Measurements from ENCODE around the gene SEPTIN8.
A peak's percentile ranks its signal among the peaks of the same experiment; 100 is the strongest.

The SEPTIN8 gene

GRCh38 chr5:132746954-132747615, 30.0 kb downstream of the SEPTIN8 start, which contains the start of gene CCNI2:
Gene CCNI2 (plus strand): TSS chr5:132747426. CDS start chr5:132747496, 70 bp downstream.
- DNase-seq: no peak

DNA sequence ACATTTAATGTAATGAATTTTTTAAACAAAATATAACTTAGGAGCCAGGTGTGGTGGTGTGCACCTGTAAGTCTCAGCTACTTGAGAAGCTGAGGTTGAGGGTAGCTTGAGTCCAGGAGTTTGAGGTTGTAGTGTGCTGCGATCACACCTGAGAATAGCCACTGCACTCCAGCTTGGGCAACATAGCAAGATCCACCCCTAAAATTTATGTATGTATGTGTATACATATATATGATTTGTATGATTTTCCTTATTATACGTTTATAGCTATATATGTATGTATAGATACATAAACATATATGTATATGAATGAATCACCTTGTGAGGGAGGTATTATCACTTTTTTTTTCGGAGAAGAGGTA, 30.5 kb downstream of the SEPTIN8 start:
- DNase-seq: no peak

DNA sequence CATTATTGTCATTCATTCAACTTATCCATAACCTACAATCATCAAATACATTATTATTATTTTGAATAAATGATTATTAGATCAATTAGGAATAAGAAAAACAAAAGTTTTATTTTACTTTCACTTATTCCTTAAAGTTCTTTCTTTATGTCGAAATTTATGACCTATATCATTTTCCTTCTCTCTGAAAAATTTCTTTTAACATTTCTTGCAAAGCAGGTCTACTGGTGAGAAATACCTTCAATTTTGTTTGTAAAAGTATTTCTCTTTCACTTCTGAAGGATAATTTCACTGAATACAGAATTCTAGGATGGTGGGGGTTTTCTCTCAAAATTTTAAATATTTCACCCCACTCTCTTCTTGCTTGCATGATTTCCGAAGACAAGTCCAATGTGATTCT, 32.4 kb downstream of the SEPTIN8 start:
- no peak for DNase-seq

DNA sequence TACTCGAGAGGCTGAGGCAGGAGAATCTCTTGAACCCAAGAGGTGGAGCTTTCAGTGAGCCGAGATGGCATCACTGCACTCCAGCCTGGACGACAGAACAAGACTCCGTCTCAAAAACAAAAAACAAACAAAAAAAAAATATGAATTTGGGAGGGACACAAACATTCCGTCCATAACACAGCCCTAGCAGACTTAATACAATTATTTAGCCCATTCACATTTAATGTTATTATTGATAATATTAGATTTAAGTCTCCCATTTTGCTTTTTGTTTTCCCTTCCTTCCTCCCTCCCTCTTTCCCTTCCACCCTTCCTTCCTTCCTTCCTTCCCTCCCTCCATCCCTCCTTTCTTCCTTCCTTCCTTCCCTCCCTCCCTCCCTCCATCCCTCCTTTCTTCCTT, 34.4 kb downstream of the SEPTIN8 start:
- no peak for DNase-seq

DNA sequence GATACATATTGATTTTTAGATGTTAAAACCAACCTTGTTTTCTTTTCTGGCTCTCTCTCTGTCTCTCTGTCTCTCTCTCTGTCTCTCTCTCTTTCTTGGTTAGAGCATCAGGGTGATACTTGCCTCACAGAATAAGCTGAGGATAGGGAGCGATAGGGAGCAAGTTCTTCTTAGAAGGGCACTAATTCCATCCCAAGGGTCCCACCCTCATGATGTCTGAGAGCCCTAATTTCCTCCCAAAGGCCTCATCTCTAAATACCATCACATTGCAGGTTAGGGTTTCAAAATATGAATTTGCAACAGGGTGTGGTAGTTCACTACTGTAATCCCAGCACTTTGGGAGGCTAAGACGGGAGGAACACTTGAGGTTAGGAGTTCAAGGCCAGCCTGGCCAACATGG, 34.9 kb downstream of the SEPTIN8 start:
- DNase-seq: no peak

DNA sequence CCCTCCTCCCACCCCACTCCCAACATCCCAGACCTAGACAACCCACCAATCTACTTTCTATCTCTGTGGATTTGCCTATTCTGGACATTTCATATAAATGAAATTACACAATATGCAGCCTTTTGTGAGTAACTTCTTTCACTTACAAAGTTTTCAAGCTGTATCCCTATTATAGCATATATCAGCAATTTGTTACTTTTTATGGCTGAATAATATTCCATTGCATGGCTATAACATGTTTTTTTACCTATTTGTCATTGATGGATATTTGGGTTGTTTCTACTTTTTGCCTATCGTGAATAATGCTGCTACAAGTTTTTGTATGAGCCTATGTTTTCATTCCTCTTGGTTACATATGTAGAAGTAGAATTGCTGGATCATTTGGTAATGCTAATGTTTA, 37.8 kb downstream of the SEPTIN8 start:
- no peak for DNase-seq

- DNase-seq: no peak
These were observed 38.9 kb downstream of the SEPTIN8 start for GRCh38 chr5:132737982-132738681.

GRCh38 chr5:132736853-132737833, 39.9 kb downstream of the SEPTIN8 start, which contains the start of gene KIF3A:
Gene KIF3A (minus strand): TSS chr5:132737546. CDS start chr5:132737419, 127 bp downstream.
- DNase-seq: peak; percentile 90

- no peak for DNase-seq
These were observed 42.4 kb downstream of the SEPTIN8 start for GRCh38 chr5:132734687-132735086.

- DNase-seq: no peak
These were observed 43.4 kb downstream of the SEPTIN8 start for GRCh38 chr5:132733499-132734148.

- no peak for DNase-seq
These were observed 47.1 kb downstream of the SEPTIN8 start for GRCh38 chr5:132729896-132730295.

- no peak for DNase-seq
These were observed 51.3 kb downstream of the SEPTIN8 start for GRCh38 chr5:132725745-132726144.

- no peak for DNase-seq
These were observed 58.3 kb downstream of the SEPTIN8 start for GRCh38 chr5:132718544-132719312.

- no peak for DNase-seq
These were observed 62.4 kb downstream of the SEPTIN8 start for GRCh38 chr5:132714456-132715307.

DNA sequence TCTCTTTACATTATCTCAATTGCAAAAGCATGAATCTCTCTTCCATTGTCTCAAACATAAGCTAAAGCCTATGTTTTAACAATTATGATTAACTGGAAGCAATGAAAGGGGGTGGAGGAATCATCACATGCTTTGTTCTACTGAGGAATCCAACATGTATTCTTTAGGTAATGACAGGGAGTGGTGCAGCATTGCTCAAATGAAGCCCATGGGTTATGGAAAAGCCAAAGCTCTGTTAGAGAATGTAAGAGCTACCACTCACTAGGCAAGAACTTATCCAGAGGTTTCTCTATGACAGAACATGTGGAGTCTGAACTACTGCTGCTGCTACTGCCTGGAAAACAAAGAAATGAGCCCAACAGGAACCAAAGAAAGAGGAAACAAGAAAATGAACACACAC, 68.4 kb downstream of the SEPTIN8 start:
- DNase-seq: no peak

DNA sequence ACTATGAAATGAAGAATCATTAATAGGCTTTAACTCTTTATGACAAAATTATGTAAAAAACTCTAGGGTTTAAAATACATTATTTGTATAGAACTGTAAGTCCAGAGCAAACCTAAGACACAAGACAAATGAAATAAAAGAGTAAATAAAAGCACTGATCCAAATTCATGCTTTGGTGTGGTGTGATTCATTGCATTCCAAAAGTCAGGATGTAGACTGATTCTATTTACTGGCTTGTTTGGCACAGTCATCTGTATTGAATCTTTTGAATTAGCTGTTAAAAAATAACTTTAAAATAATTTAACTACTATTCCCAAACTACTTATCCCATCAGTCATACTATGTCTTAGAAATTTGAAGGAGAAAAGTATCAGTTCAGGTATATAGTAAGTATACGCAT, 72.2 kb downstream of the SEPTIN8 start:
- DNase-seq: no peak
